ENCODE measurements around the gene SCN1B.

DNA sequence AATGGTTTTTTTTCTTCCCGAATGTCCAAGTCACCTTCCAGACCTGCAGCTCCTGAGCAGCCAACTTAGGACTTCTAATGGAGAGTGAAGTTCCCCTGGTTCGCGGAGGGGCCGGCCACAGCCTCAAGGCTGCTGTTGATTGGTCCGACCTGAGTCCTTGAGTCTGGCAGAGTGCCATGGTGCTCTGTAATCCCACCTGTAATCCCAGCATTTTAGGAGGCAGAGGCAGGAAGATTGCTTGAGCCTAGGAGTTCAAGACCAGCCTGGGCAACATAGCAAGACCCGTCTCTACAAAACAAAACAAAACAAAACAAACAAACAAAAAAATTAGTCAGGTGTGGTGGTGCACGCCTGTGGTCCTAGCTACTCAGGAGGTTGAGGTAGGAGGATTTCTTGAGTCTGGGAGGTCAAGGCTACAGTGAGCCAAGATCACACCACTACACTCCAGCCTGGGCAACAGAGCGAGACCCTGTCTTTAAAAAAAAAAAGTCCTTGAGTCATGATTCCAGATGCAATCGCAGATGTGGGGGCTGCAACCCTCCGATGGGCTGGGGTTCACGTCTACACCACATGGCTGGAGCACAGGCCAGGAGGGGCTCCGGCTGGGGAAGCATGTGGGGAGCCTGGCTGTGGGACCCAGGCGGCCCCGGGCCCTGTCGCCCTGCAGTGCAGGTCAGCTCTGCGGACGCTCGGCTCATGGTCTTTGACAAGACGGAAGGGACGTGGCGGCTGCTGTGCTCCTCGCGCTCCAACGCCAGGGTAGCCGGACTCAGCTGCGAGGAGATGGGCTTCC is 28.9 kb downstream of the SCN1B start:
- TF ChIP-seq, protein P1, sequence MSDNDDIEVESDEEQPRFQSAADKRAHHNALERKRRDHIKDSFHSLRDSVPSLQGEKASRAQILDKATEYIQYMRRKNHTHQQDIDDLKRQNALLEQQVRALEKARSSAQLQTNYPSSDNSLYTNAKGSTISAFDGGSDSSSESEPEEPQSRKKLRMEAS (CRISPR knock-in tag; IDR thresholded peaks at IDR 0.05) = no peak
- TF ChIP-seq, protein P2, sequence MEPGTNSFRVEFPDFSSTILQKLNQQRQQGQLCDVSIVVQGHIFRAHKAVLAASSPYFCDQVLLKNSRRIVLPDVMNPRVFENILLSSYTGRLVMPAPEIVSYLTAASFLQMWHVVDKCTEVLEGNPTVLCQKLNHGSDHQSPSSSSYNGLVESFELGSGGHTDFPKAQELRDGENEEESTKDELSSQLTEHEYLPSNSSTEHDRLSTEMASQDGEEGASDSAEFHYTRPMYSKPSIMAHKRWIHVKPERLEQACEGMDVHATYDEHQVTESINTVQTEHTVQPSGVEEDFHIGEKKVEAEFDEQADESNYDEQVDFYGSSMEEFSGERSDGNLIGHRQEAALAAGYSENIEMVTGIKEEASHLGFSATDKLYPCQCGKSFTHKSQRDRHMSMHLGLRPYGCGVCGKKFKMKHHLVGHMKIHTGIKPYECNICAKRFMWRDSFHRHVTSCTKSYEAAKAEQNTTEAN (CRISPR knock-in tag; IDR thresholded peaks at IDR 0.05) = no peak
- TF ChIP-seq ATF1 (CRISPR knock-in tag; IDR thresholded peaks at IDR 0.05) = no peak
- TF ChIP-seq, protein P3, sequence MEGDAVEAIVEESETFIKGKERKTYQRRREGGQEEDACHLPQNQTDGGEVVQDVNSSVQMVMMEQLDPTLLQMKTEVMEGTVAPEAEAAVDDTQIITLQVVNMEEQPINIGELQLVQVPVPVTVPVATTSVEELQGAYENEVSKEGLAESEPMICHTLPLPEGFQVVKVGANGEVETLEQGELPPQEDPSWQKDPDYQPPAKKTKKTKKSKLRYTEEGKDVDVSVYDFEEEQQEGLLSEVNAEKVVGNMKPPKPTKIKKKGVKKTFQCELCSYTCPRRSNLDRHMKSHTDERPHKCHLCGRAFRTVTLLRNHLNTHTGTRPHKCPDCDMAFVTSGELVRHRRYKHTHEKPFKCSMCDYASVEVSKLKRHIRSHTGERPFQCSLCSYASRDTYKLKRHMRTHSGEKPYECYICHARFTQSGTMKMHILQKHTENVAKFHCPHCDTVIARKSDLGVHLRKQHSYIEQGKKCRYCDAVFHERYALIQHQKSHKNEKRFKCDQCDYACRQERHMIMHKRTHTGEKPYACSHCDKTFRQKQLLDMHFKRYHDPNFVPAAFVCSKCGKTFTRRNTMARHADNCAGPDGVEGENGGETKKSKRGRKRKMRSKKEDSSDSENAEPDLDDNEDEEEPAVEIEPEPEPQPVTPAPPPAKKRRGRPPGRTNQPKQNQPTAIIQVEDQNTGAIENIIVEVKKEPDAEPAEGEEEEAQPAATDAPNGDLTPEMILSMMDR (IDR thresholded peaks at IDR 0.05) = no peak
